Left lung (tissue), 10 donors: ENCODE measurements around the gene AQP6. TPM values are rescaled to one million over a fixed set of nuclear protein-coding genes. Genes with fewer than 3 reads are reported as not detected.

ENCODE experiments used
- ATAC-seq: fragments of 200-7000 bp; cut with Tn5 transposase; one replicate; pipeline ENCODE4 v1.9.1; 2020; ENCODE audit warnings: moderate library complexity
- DNase-seq, 4 donors: peaks; one replicate each; pipeline ENCODE4 v3.0.0-alpha.2; 2013 to 2020
- H3K27ac ChIP-seq, 2 donors: fragments of 200-600 bp; sonication (generic) in 1 of 2; one replicate each; pipeline versions ENCODE4 v1.5.0 to v1.8.0; 2020 to 2021
- H3K27me3 ChIP-seq, 2 donors: fragments of 200-600 bp; sonication (generic) in 1 of 2; one replicate each; pipeline versions ENCODE4 v1.5.0 to v1.8.0; 2020 to 2021
- H3K36me3 ChIP-seq, 2 donors: fragments of 200-600 bp; sonication (generic) in 1 of 2; one replicate each; pipeline versions ENCODE4 v1.5.0 to v1.8.0; 2020 to 2021
- H3K4me1 ChIP-seq, 2 donors: fragments of 200-600 bp; one replicate each; pipeline ENCODE4 v1.8.0; 2021
- H3K4me3 ChIP-seq, 2 donors: fragments of 200-600 bp; sonication (generic) in 1 of 2; one replicate each; pipeline versions ENCODE4 v1.5.0 to v1.8.0; 2020 to 2021; ENCODE audit warnings: mild to moderate bottlenecking in 1 of 2
- H3K9me3 ChIP-seq, 2 donors: fragments of 200-600 bp; sonication (generic) in 1 of 2; one replicate each; pipeline versions ENCODE4 v1.5.0 to v1.8.0; 2020 to 2021
- intact Hi-C, 2 donors: fragments of 100-400 bp; cut with DNase I; formaldehyde crosslinking; loops; one replicate each; pipeline versions ENCODE4 v1.11.2 to v1.14.2; 2022
- polyA plus RNA-seq, 6 donors: library from polyadenylated mRNA; unstranded; fragments of 120-200 nt; gene quantifications; one replicate each; pipeline ENCODE4 v1.2.1, GENCODE V29; 2013; ENCODE audit not compliant: insufficient read length in 6 of 6
- total RNA-seq, 2 donors: library from RNA; stranded (reverse); fragmentation: NEBNext Ultra II Directional; extraction: Animal tissue kit (Norgen Biotek cat#: 25700); gene quantifications; one replicate each; pipeline ENCODE4 v1.2.1, GENCODE V29; 2021
- TF ChIP-seq, protein P1 (sequence below), 2 donors: fragments of 200-600 bp; sonication (generic) in 1 of 2; IDR thresholded peaks; one replicate each; pipeline versions ENCODE4 v1.5.0 to v1.8.0; 2021; ENCODE audit warnings: antibody characterized with exemption in 2 of 2
- donor health status: DM: no; HTN: yes; CAD: no.
- donor health status: DM: no; HTN: no; CAD: no.

Gene AQP6
- total and polyA plus RNA-seq, 8 donors = 0.09 to 0.56 (median 0.31) TPM; not detected in 1

DNA sequence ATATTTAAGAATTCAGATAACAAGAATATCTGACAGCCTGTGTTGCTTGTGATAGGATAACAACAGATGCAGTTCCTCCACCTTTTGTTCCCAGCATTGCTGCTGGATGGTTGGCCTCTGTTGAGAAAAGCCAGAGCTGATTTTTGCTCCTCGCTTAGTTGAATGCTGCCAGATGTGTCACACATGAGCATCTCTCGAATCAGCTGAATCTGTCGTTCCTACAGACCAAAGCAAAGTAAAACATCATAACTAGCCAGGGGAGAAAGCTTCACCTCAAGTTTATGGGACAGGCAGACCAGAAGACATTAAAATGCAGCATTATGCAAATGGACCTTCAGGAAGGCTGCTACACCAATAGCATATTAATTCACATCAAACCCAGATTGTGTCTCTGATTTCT lies 32.4 kb downstream of the AQP6 start:
- TF ChIP-seq, protein P1, sequence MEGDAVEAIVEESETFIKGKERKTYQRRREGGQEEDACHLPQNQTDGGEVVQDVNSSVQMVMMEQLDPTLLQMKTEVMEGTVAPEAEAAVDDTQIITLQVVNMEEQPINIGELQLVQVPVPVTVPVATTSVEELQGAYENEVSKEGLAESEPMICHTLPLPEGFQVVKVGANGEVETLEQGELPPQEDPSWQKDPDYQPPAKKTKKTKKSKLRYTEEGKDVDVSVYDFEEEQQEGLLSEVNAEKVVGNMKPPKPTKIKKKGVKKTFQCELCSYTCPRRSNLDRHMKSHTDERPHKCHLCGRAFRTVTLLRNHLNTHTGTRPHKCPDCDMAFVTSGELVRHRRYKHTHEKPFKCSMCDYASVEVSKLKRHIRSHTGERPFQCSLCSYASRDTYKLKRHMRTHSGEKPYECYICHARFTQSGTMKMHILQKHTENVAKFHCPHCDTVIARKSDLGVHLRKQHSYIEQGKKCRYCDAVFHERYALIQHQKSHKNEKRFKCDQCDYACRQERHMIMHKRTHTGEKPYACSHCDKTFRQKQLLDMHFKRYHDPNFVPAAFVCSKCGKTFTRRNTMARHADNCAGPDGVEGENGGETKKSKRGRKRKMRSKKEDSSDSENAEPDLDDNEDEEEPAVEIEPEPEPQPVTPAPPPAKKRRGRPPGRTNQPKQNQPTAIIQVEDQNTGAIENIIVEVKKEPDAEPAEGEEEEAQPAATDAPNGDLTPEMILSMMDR (IDR thresholded peaks at IDR 0.05) = no peak
- H3K27me3 ChIP-seq = no peaks in the 10 kb centered on the region
- H3K4me3 ChIP-seq = no peak overlapping the region
- ATAC-seq (no peak), DNase-seq (no peak)
- no peaks in the 10 kb centered on the region for H3K9me3 ChIP-seq
- peaks cover 0 to 37% of the 10 kb centered on the region in 2 donors for H3K36me3 ChIP-seq
- intact Hi-C loops = no loop called here
- H3K27ac ChIP-seq = no peak overlapping the region
- no peaks in the 10 kb centered on the region for H3K4me1 ChIP-seq

DNA sequence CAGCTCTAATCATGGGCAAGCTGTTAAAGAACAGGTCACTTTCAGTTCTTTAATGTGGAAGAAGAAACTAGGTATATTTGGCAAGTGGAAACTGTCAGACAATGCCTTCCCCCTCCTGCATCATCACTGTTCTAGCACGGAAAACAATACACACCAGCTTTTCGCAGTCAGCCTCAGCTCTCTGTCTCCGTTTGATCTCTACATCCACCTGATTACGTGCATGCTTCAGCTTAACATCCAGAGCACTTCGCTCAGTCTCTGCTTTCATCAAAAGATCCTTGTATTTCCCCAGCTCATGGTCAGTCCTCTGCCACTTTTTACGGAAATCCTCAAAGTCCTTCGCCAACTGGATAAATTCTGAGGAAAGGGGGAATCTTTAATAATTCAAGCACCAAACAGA lies 33.5 kb downstream of the AQP6 start:
- DNase-seq = no peak
- Histone ChIP-seq H3K36me3 (peaks cover 0 to 27% of the 10 kb centered on the region in 2 donors), H3K4me1 (no peaks in the 10 kb centered on the region), H3K9me3 (no peaks in the 10 kb centered on the region), H3K4me3 (no peak overlapping the region), H3K27me3 (no peaks in the 10 kb centered on the region), H3K27ac (no peak overlapping the region)
- TF ChIP-seq, protein P1 (IDR thresholded peaks at IDR 0.05) = no peak
- intact Hi-C loops = no loop called here
- ATAC-seq = no peak

DNA sequence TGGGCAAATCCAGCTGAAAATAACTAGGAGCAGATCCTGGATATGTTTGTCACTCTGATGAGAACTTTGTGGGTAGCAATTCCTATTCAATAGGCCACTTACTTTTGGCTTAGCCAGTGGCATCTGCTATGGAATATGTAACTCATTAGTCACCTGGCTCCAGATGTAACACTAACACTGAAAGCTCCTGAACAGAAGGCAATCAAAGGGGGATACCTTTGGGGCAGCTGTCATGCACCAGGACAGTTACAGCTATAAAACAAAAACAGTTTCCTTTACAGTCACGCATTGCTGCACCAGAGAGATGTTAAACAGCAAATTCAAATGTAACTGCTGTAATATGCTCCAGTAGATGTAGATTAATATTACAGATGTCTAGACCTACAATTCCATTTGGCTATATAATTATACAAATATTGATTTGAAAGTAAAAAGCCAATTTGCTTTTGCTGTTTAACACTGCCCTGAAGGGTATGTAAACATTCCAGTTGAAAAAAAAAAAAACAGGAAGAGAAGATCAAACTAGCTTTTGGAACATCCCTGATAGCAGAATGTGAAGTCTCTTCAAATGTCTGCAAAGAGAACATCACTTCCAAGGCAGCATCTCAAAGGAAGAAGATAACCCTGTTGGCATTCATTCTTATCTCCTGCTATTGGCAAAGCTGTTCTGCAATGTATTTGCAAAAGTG lies 34.2 kb downstream of the AQP6 start:
- Histone ChIP-seq H3K36me3 (peaks cover 0 to 21% of the 10 kb centered on the region in 2 donors), H3K9me3 (no peaks in the 10 kb centered on the region), H3K27ac (no peak overlapping the region), H3K4me1 (no peaks in the 10 kb centered on the region), H3K4me3 (no peak overlapping the region), H3K27me3 (no peaks in the 10 kb centered on the region)
- TF ChIP-seq, protein P1 (IDR thresholded peaks at IDR 0.05) = no peak
- no peak for DNase-seq
- ATAC-seq = no peak
- intact Hi-C loops = no loop called here

DNA sequence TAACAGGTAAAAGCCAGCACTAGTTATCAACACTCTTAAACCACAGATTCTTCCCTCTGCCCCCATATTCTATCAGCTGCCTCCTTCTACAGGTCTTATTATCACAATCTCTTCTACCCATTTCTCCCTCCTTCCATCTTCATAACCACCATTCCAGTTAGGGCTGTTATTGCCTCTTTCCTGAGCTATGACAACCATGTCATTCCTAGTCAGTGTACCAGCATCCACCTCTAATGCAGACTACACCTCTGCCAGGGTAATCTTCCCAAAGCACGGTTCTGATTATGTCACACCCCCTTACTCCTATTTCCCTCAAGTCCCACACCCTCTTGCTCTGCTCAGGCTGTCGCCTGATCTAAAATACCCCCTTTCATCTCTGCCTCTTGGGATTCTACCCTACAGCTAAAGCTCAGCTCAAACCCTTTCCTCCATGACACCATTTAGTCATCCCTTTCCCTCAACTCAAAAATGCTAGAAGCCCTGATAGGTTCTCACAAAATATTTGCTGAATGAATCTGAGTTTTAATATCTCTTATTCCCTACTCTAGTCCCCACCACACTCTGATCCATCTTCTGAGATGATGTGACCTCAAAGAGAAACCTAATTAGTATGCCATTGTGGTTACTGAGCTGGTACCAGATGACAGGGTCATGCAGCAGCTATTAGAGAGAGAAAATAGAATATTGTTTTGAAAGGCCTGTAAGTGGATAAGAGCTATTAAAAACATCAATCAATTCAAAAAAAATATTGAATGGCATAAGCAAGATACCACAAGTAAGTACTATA lies 40.8 kb downstream of the AQP6 start:
- DNase-seq (no peak), ATAC-seq (no peak)
- H3K27ac ChIP-seq = no peak overlapping the region
- no peaks in the 10 kb centered on the region for H3K9me3 ChIP-seq
- H3K4me1 ChIP-seq = peaks cover 0 to 20% of the 10 kb centered on the region in 2 donors
- peaks cover 0 to 6% of the 10 kb centered on the region in 2 donors for H3K36me3 ChIP-seq
- intact Hi-C loops = no loop called here
- TF ChIP-seq, protein P1 (IDR thresholded peaks at IDR 0.05) = no peak
- H3K4me3 ChIP-seq = no peak overlapping the region
- no peaks in the 10 kb centered on the region for H3K27me3 ChIP-seq

DNA sequence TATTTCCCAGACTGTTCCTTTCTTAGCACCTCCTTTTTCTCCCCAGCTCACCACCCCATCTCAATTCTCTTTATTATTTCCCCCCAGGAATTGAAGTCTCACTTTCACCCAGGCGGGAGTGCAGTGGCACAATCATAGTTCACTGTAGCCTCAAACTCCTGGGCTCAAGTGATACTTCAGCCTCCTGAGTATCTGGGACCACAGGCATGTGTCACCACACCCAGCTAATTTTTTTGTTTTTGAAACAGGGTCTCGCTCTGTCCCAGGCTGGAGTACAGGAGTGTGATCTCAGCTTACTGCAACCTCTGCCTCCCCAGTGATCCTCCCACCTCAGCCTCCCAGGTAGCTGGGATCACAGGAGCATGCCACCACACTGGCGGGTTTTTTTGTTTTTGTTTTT lies 41.6 kb downstream of the AQP6 start:
- no peak overlapping the region for H3K27ac ChIP-seq
- ATAC-seq = peak; percentile 53
- DNase-seq = no peak
- no peak overlapping the region for H3K4me3 ChIP-seq
- TF ChIP-seq, protein P1 (IDR thresholded peaks at IDR 0.05) = no peak
- peaks cover 0 to 6% of the 10 kb centered on the region in 2 donors for H3K36me3 ChIP-seq
- peaks cover 0 to 20% of the 10 kb centered on the region in 2 donors for H3K4me1 ChIP-seq
- intact Hi-C loops = no loop called here
- no peaks in the 10 kb centered on the region for H3K27me3 ChIP-seq
- no peaks in the 10 kb centered on the region for H3K9me3 ChIP-seq
